Activated CD8-positive, alpha-beta memory T cell treated with anti-CD3 and anti-CD28 coated beads for 36 hours (primary cell): ENCODE data around the gene OR2V1. TPM values are rescaled to one million over a fixed set of nuclear protein-coding genes. Genes with fewer than 3 reads are reported as not detected.
"Not testable (repeated sequence)": the region's sequence is repeated elsewhere in the genome, so short reads cannot be mapped to it uniquely, and the experiment has no call there.

ENCODE experiments used
- CTCF ChIA-PET: fragments of 350-600 bp; sonication (Branson Sonifier 250); formaldehyde crosslinking; loops from one replicate; lab custom pipeline; 2021; ENCODE audit warnings: antibody characterized with exemption; lab: Charles Lee
- POLR2A ChIA-PET: fragments of 350-600 bp; sonication (Branson Sonifier 250); formaldehyde crosslinking; loops from one replicate; lab custom pipeline; 2021; ENCODE audit warnings: antibody characterized with exemption; lab: Charles Lee
- total RNA-seq, 2 experiments: library from RNA; stranded (reverse); gene quantifications; one replicate each; pipeline ENCODE4 v1.2.3, GENCODE V29; 2021

OR2V1 gene
- total RNA-seq, 2 experiments from 2014 or later: not detected

DNA sequence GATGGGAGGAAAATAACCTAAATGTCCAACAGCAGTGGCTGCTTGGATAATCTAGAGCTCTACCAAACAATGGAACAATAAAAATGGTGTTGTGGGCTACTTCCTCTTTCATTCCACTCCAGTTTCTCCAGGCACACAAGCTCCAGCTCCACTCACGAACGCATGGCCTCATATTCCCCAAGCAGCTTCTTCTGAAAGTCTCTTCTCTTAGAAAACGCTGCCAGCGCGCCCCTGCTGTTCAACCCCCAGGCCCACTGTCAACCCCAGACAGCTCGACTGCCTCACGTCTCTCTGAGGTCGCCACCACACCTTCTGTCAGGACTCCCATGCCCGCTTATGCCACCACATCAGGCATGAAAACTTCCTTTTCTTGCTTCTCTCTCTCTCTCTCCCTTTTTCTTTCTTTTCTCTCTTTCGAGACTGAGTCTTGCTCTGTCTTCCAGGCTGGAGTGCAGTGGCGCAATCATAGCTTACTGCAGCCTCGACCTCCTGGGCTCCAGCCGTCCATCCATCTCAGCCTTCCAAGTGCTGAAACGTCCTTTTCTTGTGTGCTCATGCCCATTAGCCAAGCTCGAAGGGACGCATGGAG, 32.6 kb upstream of the OR2V1 start:
- ChIA-PET POLR2A (no interaction called here), CTCF (no interaction called here)

DNA sequence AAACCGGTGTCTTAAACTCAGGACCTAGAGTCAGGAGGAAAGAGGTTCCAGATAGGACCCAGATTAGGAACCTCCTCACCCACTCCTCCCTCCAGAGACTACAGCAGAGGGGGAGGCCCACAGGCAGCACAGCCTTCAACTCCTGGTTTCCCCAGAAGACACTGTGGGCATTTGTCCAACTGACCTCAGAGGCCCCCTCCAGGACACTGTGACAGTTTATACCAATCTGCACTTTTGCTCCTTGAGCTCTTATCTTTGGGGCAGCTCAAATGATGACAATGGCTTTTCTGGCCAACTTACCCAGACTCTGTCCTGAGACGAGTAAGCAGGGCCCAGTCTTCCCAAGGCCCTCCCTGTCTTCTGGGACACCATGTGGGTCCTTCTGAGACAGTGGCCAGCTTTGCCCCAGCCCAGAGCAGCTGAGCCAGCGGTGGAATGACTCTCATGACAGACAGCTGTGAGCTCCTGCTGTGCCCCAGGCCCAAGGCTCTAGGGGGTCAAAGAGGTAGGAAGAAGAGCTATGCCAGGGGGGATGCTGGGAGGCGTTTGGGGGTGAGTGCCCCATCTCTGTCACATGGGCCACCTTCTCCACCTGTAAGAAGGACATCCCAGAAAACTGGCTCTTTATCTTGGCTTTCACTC, 30.7 kb upstream of the OR2V1 start:
- ChIA-PET POLR2A (no interaction called here), CTCF (no interaction called here)

- ChIA-PET CTCF (interaction anchor here (2.4 kb wide), 1 partner anchor 23 kb away, joined by 9 read pairs; no protein-coding TSS in a partner anchor), POLR2A (interaction anchor here (0.5 to 1.4 kb wide), 2 partner anchors 29 to 101 kb away, joined by 4 read pairs; no protein-coding TSS in a partner anchor)
Measured at GRCh38 chr5:181160755-181161533, 30.0 kb upstream of the OR2V1 start.

DNA sequence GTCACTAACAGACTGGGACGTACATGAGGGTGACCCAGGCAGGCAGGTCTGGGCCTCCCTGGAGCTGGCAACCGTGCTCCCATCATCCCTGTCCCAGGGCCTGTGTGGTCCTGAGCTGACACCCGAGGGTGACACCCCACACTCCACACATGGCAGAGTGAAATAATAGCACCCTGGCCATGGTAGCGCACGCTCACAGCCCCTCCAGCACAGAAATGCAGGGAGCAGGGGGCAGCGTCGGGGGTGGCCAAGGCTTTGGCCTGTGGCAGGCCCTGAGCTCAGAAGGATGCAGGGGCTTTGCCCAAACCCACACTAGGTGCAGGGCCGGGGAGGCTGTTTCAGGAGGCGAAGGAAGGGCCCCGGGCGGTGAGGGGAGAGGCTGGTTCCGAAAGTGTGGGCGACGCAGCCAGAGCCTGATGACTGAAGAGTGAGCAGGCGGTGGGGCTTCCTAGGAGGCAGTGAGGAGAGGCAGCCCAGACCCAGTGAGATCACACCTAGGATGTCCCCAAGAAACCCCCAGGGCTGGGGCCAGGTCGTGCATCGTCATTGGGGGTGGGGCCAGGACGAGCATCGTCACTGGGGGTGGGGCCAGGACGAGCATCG, 29.3 kb upstream of the OR2V1 start:
- ChIA-PET POLR2A (interaction anchor here (0.5 to 1.4 kb wide), 2 partner anchors 29 to 102 kb away, joined by 4 read pairs; no protein-coding TSS in a partner anchor), CTCF (interaction anchor here (1.0 to 2.4 kb wide), 2 partner anchors 11 to 24 kb away, joined by 4 to 9 read pairs; no protein-coding TSS in a partner anchor)

- ChIA-PET POLR2A (interaction anchor here (1.4 kb wide), 1 partner anchor 30 kb away, joined by 4 read pairs; no protein-coding TSS in a partner anchor), CTCF (interaction anchor here (1.0 to 2.4 kb wide), 4 partner anchors 11 to 375 kb away, joined by 3 to 9 read pairs (median 4); no protein-coding TSS in a partner anchor)
Measured at GRCh38 chr5:181159286-181160151, 28.6 kb upstream of the OR2V1 start.

DNA sequence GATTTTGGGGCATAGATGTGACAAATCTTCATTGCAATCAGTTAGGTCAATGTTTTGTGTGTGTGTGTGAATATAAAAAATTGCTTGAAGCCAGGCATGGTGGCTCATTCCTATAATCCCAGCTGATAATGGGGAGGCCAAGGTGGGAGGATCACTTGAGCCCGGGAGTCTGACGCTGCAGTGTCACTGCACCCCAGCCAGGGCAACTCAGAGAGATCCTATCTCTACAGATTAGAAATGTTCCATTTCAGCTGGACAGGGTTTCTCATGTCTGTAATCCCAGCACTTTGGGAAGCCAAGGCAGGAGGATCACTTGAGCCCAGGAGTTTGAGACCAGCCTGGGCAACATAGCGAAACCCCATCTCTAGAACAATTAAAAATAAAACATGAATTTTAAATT, 27.9 kb upstream of the OR2V1 start:
- CTCF ChIA-PET: interaction anchor here (1.1 to 2.4 kb wide), 3 partner anchors 12 to 374 kb away, joined by 3 to 9 read pairs (median 3); no protein-coding TSS in a partner anchor
- POLR2A ChIA-PET: no interaction called here

- CTCF ChIA-PET: no interaction called here
- POLR2A ChIA-PET: no interaction called here
Measured at GRCh38 chr5:181156758-181157157, 25.8 kb upstream of the OR2V1 start.

DNA sequence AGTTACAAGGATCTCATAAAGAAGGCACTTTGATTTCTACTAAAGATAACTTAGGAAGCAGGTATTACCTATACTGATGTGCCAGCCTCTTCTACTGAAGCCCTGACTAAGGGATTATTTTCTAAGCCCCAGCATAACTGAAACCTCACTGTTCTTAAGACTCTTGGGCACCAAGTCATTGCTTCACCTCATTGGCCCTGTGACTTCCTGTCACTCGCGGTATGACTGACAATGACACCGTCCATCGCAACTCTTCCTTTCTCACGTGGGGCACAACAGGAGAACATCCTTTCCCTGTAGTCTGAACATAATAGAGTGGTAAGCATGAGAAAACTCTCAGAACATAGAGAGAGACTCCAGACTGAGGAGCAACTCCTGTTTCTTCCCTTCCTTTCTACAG, 22.8 kb upstream of the OR2V1 start:
- ChIA-PET POLR2A (no interaction called here), CTCF (no interaction called here)

- POLR2A ChIA-PET: no interaction called here
- CTCF ChIA-PET: no interaction called here
Measured at GRCh38 chr5:181152406-181152805, 21.4 kb upstream of the OR2V1 start.

DNA sequence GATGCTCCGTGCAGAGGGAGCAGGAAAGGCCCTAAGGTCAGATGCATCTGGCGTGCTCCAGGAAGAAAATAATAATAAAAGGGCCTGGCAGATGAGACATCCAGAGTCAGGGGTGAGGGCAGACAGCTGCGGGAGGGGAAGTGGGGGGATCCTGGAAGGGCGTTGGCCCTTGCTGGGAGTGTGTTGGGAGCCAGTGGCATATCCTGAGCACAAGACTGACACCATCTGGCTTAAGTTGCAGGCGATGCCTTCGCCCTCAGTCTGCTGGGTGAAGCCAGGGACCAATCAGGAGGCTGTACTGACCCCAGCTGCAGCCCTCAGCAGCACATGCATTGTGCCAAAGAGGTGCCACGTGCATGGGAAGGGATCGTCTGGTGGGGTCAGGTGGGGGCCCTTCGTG, 20.2 kb upstream of the OR2V1 start:
- ChIA-PET POLR2A (interaction anchor here (0.6 kb wide), 1 partner anchor 41 kb away, joined by 4 read pairs; no protein-coding TSS in a partner anchor), CTCF (interaction anchor here (1.2 kb wide), 1 partner anchor 11 kb away, joined by 3 read pairs; no protein-coding TSS in a partner anchor)

- ChIA-PET CTCF (no interaction called here), POLR2A (no interaction called here)
Measured at GRCh38 chr5:181149806-181150733, 19.1 kb upstream of the OR2V1 start.

DNA sequence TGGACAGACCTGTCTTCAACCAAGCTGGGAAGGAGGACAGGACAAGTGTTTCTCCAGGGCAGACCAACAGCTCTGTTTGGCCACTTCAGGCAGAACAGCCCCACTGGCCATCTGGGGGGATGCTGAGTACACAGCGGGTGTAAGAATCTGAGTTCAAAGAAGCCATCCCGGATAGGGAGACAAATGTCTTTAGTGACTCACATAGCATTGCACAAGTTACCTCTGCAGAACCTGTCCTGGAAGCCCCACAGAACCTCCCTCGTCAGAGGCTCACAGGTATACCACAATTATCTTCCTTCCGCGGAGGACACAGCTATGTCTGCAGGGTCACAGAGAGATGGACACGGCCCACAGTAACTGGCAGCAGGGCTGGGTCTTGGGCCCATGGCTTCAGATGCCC, 18.4 kb upstream of the OR2V1 start:
- POLR2A ChIA-PET: no interaction called here
- CTCF ChIA-PET: no interaction called here

DNA sequence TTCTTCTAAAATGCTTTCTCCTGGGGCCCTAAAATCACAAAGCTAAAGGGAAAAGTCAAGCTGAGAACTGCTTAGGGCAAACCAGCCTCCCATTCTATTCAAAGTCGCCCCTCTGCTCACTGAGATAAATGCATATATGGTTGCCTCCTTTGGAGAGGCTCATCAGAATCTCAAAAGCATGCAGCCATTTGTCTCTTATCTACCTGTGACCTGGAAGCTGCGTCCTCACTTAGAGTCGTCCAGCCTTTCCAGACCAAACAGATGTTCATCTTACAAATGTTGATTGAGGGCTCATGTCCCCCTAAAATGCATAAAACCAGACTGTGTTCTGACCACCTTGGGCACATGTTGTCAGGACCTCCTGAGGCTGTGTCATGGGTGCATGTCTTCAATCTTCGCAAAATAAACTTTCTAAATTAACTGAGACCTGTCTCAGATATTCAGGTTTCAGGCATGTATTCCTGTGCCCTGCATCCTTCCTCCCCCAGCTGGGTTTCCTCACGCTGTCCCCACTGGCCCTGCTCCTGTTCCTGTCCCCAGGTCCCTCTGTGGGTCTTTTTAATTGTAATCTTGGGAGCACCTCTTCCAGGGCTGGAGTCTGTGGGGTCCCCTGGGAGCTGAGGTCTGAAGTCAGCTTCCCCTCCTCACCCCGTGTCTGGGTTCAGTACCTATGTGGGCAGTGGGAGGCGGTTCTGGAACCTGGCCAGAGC, 16.1 kb upstream of the OR2V1 start, which contains the start of gene OR2V2:
Gene OR2V2 (plus strand): TSS at position 660 of the 710 bp plus-strand sequence. CDS start 7,357 bp downstream, outside the sequence.
- POLR2A ChIA-PET: not testable (repeated sequence)
- CTCF ChIA-PET: interaction anchor here (0.7 kb wide), 1 partner anchor 12 kb away, joined by 3 read pairs; no protein-coding TSS in a partner anchor

DNA sequence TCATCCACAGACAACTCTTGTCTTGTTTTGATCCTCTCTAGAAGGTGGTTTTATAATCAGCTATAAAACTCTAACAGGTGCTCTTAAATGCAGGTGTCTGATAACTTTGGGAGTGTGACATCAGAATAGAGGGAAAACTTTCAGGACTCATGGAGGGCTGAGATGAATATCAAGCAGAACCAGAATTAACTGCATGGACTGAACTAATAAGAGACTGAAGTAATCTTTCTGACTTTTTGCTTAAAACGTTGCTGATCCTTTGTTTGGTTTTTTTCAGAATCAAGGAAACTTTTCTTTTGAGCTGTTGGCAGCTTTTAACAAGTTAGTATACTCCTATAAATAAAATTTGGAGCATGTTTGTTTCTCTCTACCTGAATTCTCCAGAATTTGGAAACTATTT, 14.2 kb upstream of the OR2V1 start:
- CTCF ChIA-PET: no interaction called here
- POLR2A ChIA-PET: no interaction called here

- POLR2A ChIA-PET: no interaction called here
- CTCF ChIA-PET: no interaction called here
Measured at GRCh38 chr5:181142054-181142453, 11.1 kb upstream of the OR2V1 start.

- POLR2A ChIA-PET: no interaction called here
- CTCF ChIA-PET: interaction anchor here (1.1 to 1.4 kb wide), 2 partner anchors 11 to 138 kb away, joined by 3 read pairs; no protein-coding TSS in a partner anchor
Measured at GRCh38 chr5:181140766-181141165, 9.8 kb upstream of the OR2V1 start.

DNA sequence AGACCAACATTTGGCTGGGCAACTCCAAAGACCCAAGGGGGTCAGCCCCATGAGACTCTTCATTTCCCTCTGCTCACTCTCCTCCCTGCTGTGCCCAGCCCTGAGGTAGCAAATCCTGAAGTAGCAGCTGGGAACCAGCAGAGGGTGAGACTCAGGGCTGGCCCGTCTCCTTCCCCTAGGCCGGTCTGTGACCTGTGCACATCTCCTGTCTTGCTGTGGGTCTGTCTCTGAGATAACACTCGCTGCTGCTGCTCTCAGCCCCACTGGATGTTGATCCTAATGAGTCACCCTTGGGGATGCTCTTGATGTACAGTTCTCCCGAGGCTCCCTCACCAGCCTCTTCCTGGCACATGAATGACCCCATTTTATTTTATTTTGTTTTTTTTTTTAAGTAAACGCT, 7.3 kb upstream of the OR2V1 start:
- ChIA-PET CTCF (no interaction called here), POLR2A (no interaction called here)
